ENCODE data around the gene OR52L1.

The OR52L1 gene

DNA sequence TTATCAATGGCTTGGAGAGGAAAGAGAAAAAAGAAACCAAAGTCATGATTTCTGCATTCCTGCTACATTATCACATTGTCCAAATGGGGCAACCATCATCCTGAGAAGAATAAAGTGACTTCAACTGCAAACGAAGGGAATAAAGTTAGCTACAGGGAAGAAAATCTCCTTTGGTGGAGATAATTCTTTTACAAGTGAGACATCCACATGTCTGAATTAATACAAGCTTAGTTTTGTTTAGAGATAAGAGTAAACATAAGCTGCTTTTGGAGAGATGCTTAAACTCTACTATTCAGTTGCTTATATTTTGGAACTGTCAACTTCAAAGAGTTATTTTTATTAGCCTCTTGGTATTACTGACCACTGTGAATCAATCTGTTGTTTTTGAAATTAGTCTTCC, at the start of gene OR52L1:
TSS of gene OR52L1 (minus strand) at position 101 of the 400 bp plus-strand sequence. CDS start at position 46, 55 bp downstream.
- no peak for DNase-seq (ENCODE audit: low read depth, low spot score)
- POLR2A ChIA-PET, result no interaction called here
- CTCF ChIA-PET, result no interaction called here
- H3K4me3 ChIP-seq (ENCODE audit: low read depth, low read length), result no peak within 1 kb of the TSS
- TF ChIP-seq, protein P1, sequence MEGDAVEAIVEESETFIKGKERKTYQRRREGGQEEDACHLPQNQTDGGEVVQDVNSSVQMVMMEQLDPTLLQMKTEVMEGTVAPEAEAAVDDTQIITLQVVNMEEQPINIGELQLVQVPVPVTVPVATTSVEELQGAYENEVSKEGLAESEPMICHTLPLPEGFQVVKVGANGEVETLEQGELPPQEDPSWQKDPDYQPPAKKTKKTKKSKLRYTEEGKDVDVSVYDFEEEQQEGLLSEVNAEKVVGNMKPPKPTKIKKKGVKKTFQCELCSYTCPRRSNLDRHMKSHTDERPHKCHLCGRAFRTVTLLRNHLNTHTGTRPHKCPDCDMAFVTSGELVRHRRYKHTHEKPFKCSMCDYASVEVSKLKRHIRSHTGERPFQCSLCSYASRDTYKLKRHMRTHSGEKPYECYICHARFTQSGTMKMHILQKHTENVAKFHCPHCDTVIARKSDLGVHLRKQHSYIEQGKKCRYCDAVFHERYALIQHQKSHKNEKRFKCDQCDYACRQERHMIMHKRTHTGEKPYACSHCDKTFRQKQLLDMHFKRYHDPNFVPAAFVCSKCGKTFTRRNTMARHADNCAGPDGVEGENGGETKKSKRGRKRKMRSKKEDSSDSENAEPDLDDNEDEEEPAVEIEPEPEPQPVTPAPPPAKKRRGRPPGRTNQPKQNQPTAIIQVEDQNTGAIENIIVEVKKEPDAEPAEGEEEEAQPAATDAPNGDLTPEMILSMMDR (IDR thresholded peaks at IDR 0.05; ENCODE audit: insufficient read depth, low read length, missing control alignments), result no peak

DNA sequence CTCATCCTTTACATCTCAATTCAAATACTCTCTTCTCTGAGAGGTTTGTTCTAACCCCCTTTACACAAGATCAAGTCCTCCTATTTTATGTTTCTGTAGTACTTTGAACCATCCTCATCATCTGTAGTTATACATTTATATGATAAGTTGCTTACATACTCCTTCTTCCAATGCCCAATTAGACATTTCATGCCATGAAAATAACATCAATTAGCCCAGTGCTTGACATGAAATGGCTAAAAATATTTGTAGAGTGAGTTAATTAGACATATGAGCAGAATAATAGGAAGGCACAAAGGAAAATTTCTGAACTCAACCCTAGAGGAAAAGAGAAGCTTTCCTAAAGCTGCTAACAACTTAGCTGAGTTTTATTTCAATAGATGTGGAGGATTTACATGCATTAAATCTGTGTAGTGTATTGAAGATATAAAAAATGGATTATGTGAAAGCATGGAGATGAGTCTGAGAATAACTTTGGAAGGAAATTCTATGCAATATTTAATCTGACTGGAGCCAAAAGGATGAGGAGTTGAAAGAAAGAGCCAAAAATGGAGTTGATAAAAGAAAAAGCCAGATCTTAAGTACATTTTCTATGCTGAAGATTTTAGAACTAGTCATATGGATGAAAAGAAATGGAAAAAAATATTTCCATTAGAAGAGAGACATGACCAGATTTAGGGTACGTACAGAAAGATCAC, 44.1 kb upstream of the OR52L1 start, which contains the start of gene OR56A1:
TSS of gene OR56A1 (minus strand) at position 51 of the 698 bp plus-strand sequence. CDS start 3,066 bp downstream, outside the sequence.
- no peak for DNase-seq (ENCODE audit: low read depth, low spot score)
- no peak within 1 kb of the TSS for H3K4me3 ChIP-seq (ENCODE audit: low read depth, low read length)
- TF ChIP-seq, protein P1 (IDR thresholded peaks at IDR 0.05; ENCODE audit: insufficient read depth, low read length, missing control alignments), result no peak
- POLR2A ChIA-PET, result no interaction called here
- CTCF ChIA-PET, result no interaction called here

DNA sequence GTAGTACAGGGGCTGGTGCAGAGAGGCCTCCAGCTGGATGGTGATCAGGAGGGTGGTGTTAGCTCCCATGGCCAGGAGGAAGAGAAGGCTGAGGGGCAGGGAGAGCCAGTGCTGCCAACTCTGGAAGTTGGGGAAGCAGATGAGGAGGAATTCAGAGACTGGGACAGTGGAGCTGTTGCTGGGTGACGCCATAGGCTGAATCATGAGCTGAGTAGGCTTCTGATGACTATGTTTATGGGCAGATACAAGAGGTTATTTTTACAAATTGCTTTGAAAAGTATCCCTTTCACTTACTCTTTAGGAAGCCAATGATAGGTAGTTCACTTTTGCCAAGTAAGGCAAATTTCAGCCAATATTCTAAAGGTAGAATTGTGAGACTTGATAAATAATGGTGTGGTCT, 40.7 kb upstream of the OR52L1 start:
- DNase-seq (ENCODE audit: low read depth, low spot score), result no peak
- ChIA-PET CTCF (interaction anchor here (7.4 kb wide), 1 partner anchor 336 kb away, joined by 108 read pairs; no protein-coding TSS in a partner anchor), POLR2A (no interaction called here)
- TF ChIP-seq, protein P1 (IDR thresholded peaks at IDR 0.05; ENCODE audit: insufficient read depth, low read length, missing control alignments), result no peak
- no peak overlapping the region for H3K4me3 ChIP-seq (ENCODE audit: low read depth, low read length)

DNA sequence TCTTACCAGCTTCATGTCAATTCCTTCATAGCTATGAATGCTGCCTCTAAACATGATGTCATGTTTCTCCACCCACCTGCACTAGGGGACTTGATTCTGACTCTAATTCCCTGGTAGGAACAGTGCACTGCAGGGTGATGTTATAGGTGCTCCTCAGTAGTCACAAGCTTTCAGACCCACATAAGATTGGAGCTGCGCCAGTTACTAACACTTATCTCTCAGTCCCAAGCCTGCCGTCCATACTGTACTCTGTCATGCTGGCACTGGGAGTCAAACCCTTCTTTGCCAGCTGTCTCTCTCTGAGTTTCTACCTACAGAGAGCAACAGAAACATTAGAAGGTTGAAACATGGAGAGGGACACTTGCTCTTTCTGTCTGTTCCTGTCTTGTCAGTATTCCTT, 38.3 kb upstream of the OR52L1 start:
- TF ChIP-seq, protein P1 (IDR thresholded peaks at IDR 0.05; ENCODE audit: insufficient read depth, low read length, missing control alignments), result no peak
- DNase-seq (ENCODE audit: low read depth, low spot score), result no peak
- H3K4me3 ChIP-seq (ENCODE audit: low read depth, low read length), result no peak overlapping the region
- ChIA-PET POLR2A (no interaction called here), CTCF (interaction anchor here (0.9 to 7.4 kb wide), 2 partner anchors 328 to 338 kb away, joined by 3 to 108 read pairs; no protein-coding TSS in a partner anchor)

DNA sequence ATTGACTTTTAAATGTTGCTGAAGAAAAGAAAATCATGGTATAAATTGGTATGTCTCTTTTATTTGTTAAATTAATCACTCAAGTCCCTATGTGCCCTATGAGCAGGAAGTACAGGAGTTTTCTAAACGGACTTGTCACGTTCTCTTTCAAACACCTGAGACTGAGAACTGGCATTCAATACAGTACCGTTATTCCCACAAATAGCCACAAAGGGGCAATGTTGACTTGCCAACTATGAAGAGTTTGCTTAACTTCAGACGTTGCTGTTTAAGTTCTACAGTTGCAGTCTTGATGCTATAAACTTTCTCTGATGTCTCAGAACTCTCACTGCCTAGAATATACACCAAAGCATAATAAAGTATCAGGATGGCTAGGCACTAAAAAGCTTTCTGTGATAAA, 36.2 kb upstream of the OR52L1 start:
- DNase-seq (ENCODE audit: low read depth, low spot score), result peak; percentile 3
- POLR2A ChIA-PET, result no interaction called here
- H3K4me3 ChIP-seq (ENCODE audit: low read depth, low read length), result no peak overlapping the region
- TF ChIP-seq, protein P1 (IDR thresholded peaks at IDR 0.05; ENCODE audit: insufficient read depth, low read length, missing control alignments), result peak; percentile 10
- CTCF ChIA-PET, result interaction anchor here (0.7 to 7.4 kb wide), 7 partner anchors 228 to 356 kb away, joined by 3 to 108 read pairs (median 8); no protein-coding TSS in a partner anchor

DNA sequence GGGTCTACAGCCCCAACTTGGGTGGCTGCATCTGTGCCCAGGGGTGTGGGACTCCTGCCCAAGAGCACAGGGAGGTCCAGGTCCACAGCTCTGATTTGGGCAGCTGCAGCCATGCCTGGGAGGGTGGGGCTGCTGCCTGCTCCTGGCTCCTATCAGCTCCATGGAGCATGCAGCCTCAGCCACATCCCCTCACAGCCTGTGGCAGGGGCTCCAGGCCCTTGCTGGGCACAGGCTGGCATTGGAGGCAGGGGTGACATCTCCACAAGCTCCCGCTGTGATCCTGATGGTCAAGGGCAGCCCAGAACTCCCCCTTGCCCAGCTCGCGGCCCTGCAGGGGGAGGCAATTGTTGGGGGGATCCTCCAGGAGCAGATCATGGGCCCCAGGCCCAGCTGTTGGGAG, 26.3 kb upstream of the OR52L1 start:
- CTCF ChIA-PET, result no interaction called here
- H3K4me3 ChIP-seq (ENCODE audit: low read depth, low read length), result no peak overlapping the region
- TF ChIP-seq, protein P1 (IDR thresholded peaks at IDR 0.05; ENCODE audit: insufficient read depth, low read length, missing control alignments), result no peak
- no peak for DNase-seq (ENCODE audit: low read depth, low spot score)
- POLR2A ChIA-PET, result no interaction called here
